ENCODE data around the gene FADS6. TPM values are rescaled to one million over a fixed set of nuclear protein-coding genes. Genes with fewer than 3 reads are reported as not detected.

FADS6 gene
- total RNA-seq, 1 experiment from 2014 or later: not detected

Other genes starting within 250 kb of the FADS6 start
- not detected in 2 replicates for gene CD300LF, start 180.7 kb downstream of the FADS6 start, total RNA-seq (2014; rRNA removed; shearing (Covaris generic))
- gene RAB37, start 156.4 kb downstream of the FADS6 start, total RNA-seq (2014; rRNA removed; shearing (Covaris generic)): 1.6 and 3.0 TPM in 2 replicates
- gene NHERF1, start 145.0 kb downstream of the FADS6 start, total RNA-seq (2014; rRNA removed; shearing (Covaris generic)): 41.6 and 62.1 TPM in 2 replicates
- 32.9 and 61.3 TPM in 2 replicates for gene NAT9, start 117.3 kb downstream of the FADS6 start, total RNA-seq (2014; rRNA removed; shearing (Covaris generic))
- gene GRIN2C, start 33.7 kb downstream of the FADS6 start, total RNA-seq (2014; rRNA removed; shearing (Covaris generic)): not detected in 2 replicates
- 14.5 and 18.3 TPM in 2 replicates for gene FDXR, start 20.6 kb downstream of the FADS6 start, total RNA-seq (2014; rRNA removed; shearing (Covaris generic))
- not detected in 2 replicates for gene USH1G, start 29.6 kb upstream of the FADS6 start, total RNA-seq (2014; rRNA removed; shearing (Covaris generic))
- gene OTOP2, start 30.6 kb upstream of the FADS6 start, total RNA-seq (2014; rRNA removed; shearing (Covaris generic)): not detected in 2 replicates
- not detected in 2 replicates for gene OTOP3, start 42.3 kb upstream of the FADS6 start, total RNA-seq (2014; rRNA removed; shearing (Covaris generic))
- 0.16 TPM in 1 of 2 replicates, not detected in the other for gene HID1, start 79.1 kb upstream of the FADS6 start, total RNA-seq (2014; rRNA removed; shearing (Covaris generic))
- 9.6 and 14.7 TPM in 2 replicates for gene CDR2L, start 94.0 kb upstream of the FADS6 start, total RNA-seq (2014; rRNA removed; shearing (Covaris generic))
- 154 and 186 TPM in 2 replicates for gene MRPL58, start 119.0 kb upstream of the FADS6 start, total RNA-seq (2014; rRNA removed; shearing (Covaris generic))
- gene ATP5PD, start 153.3 kb upstream of the FADS6 start, total RNA-seq (2014; rRNA removed; shearing (Covaris generic)): 601 and 1,079 TPM in 2 replicates
- gene KCTD2, start 153.6 kb upstream of the FADS6 start, total RNA-seq (2014; rRNA removed; shearing (Covaris generic)): 24.4 and 28.6 TPM in 2 replicates
- 0.50 and 0.71 TPM in 2 replicates for gene SLC16A5, start 194.3 kb upstream of the FADS6 start, total RNA-seq (2014; rRNA removed; shearing (Covaris generic))
- 5.3 and 6.6 TPM in 2 replicates for gene ARMC7, start 216.3 kb upstream of the FADS6 start, total RNA-seq (2014; rRNA removed; shearing (Covaris generic))
- 130 and 136 TPM in 2 replicates for gene NT5C, start 238.1 kb upstream of the FADS6 start, total RNA-seq (2014; rRNA removed; shearing (Covaris generic))

All from SJSA1 (cell line).